ENCODE measurements around the gene ANO4.
"Not testable (repeated sequence)": the region's sequence is repeated elsewhere in the genome, so short reads cannot be mapped to it uniquely, and the experiment has no call there.

ANO4 gene

GRCh38 chr12:100980856-100981255 lies 186.3 kb downstream of the ANO4 start:
- no peak overlapping the region for H3K4me2 ChIP-seq

DNA sequence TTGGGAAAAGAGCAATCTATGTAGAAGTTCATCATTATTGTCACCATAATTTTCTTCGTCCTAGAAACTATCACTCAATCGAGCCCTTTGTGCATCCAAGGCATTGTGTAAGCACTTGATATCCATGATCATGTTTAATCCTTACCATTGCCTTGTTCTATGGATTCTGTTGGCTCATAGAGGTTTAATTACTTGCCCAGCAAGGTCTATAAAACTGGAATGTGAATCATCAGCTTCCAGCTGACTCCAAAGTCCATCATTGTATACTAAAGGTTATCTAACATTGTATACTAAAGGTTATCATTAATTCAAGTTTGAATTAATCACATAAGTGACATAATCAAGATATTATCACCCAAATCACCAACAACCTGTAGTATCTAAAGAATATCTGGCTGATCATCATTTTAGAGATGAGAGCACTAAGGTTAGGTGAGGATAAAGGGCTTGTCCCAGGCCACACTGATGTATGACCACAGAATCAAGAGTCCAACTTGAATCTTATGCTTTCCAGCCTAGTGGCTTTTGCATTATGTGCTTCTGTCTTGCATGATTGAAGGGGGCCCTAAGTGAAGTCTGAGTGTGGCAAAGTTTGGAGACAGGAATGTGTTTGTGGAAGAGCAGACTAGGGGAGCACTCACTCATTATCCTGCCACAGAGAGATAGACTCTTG lies 188.1 kb downstream of the ANO4 start:
- no peak overlapping the region for H3K4me2 ChIP-seq
- H3K4me1 ChIP-seq: no peaks in the 10 kb centered on the region
- no peak overlapping the region for H3K27ac ChIP-seq
- no peaks in the 10 kb centered on the region for H3K36me3 ChIP-seq
- H3K9me3 ChIP-seq: no peaks in the 10 kb centered on the region
- no peaks in the 10 kb centered on the region for H3K27me3 ChIP-seq
- H4K20me1 ChIP-seq: no peaks in the 10 kb centered on the region
- H3K4me3 ChIP-seq: no peak overlapping the region
- no peak for TF ChIP-seq Cebpa-rat (IDR thresholded peaks at IDR 0.05)
- no peak overlapping the region for H3K9ac ChIP-seq

More at GRCh38 chr12:100980856-100981255, 186.3 kb downstream of the ANO4 start:
- Histone ChIP-seq H3K36me3 (no peaks in the 10 kb centered on the region), H3K27me3 (no peaks in the 10 kb centered on the region), H3K9me3 (no peaks in the 10 kb centered on the region), H3K9ac (no peak overlapping the region), H3K4me3 (no peak overlapping the region), H4K20me1 (no peaks in the 10 kb centered on the region), H3K4me1 (no peaks in the 10 kb centered on the region), H3K27ac (no peak overlapping the region)
- TF ChIP-seq Cebpa-rat (IDR thresholded peaks at IDR 0.05): no peak

GRCh38 chr12:100984796-100985195 lies 190.2 kb downstream of the ANO4 start:
- no peak for TF ChIP-seq Cebpa-rat (IDR thresholded peaks at IDR 0.05)
- H3K4me1 ChIP-seq: peaks cover 12% of the 10 kb centered on the region
- no peak overlapping the region for H3K27ac ChIP-seq
- H3K27me3 ChIP-seq: no peaks in the 10 kb centered on the region
- no peaks in the 10 kb centered on the region for H4K20me1 ChIP-seq
- no peaks in the 10 kb centered on the region for H3K36me3 ChIP-seq
- no peaks in the 10 kb centered on the region for H3K9me3 ChIP-seq
- no peak overlapping the region for H3K9ac ChIP-seq
- no peak overlapping the region for H3K4me2 ChIP-seq
- no peak overlapping the region for H3K4me3 ChIP-seq

- Histone ChIP-seq H3K4me2 (no peak overlapping the region), H3K4me3 (no peak overlapping the region), H3K9me3 (no peaks in the 10 kb centered on the region), H3K27me3 (no peaks in the 10 kb centered on the region), H3K9ac (no peak overlapping the region), H3K4me1 (peaks cover 12% of the 10 kb centered on the region), H4K20me1 (no peaks in the 10 kb centered on the region), H3K36me3 (no peaks in the 10 kb centered on the region), H3K27ac (no peak overlapping the region)
- no peak for TF ChIP-seq Cebpa-rat (IDR thresholded peaks at IDR 0.05)
These were observed 192.3 kb downstream of the ANO4 start for GRCh38 chr12:100986595-100987547.

GRCh38 chr12:100987552-100988521 lies 193.3 kb downstream of the ANO4 start:
- Histone ChIP-seq H3K4me3 (no peak overlapping the region), H3K36me3 (no peaks in the 10 kb centered on the region), H4K20me1 (no peaks in the 10 kb centered on the region), H3K9me3 (no peaks in the 10 kb centered on the region), H3K27me3 (no peaks in the 10 kb centered on the region), H3K9ac (no peak overlapping the region), H3K27ac (no peak overlapping the region), H3K4me1 (peaks cover 12% of the 10 kb centered on the region), H3K4me2 (peak overlapping the region; percentile 40)
- TF ChIP-seq Cebpa-rat (IDR thresholded peaks at IDR 0.05): no peak

GRCh38 chr12:100989509-100989908 lies 194.9 kb downstream of the ANO4 start:
- H3K36me3 ChIP-seq, H3K4me2 ChIP-seq, H4K20me1 ChIP-seq, H3K27me3 ChIP-seq, H3K27ac ChIP-seq, H3K4me3 ChIP-seq, H3K9ac ChIP-seq, H3K9me3 ChIP-seq: not testable (repeated sequence)
- peaks cover 12% of the 10 kb centered on the region for H3K4me1 ChIP-seq

- H3K4me3 ChIP-seq: no peak overlapping the region
- no peak for TF ChIP-seq Cebpa-rat (IDR thresholded peaks at IDR 0.05)
- no peaks in the 10 kb centered on the region for H3K27me3 ChIP-seq
- peaks cover 12% of the 10 kb centered on the region for H3K4me1 ChIP-seq
- H3K4me2 ChIP-seq: no peak overlapping the region
- no peak overlapping the region for H3K9ac ChIP-seq
- H3K9me3 ChIP-seq: no peaks in the 10 kb centered on the region
- no peaks in the 10 kb centered on the region for H4K20me1 ChIP-seq
- no peak overlapping the region for H3K27ac ChIP-seq
- no peaks in the 10 kb centered on the region for H3K36me3 ChIP-seq
These were observed 196.5 kb downstream of the ANO4 start for GRCh38 chr12:100991102-100991501.

DNA sequence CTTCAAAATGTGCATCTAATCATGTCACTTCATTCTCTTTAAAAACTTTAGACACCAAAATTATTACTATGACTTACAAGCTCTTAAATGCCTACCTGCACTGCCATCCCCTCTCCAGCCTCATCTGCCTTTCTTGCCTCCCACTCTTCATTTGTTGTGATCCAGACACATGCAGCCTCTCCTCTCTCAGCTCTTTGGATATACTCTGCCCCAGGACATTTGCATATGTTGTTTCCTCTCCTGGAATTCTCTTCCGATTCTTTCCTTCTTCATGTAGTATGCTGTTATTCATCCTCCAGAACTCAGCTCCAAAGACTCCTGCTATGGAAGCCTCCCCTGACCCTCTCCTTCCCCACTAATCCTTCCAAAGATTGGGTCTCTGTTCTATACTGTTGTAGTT lies 197.6 kb downstream of the ANO4 start:
- H3K4me1 ChIP-seq: peaks cover 12% of the 10 kb centered on the region
- TF ChIP-seq Cebpa-rat (IDR thresholded peaks at IDR 0.05): no peak

DNA sequence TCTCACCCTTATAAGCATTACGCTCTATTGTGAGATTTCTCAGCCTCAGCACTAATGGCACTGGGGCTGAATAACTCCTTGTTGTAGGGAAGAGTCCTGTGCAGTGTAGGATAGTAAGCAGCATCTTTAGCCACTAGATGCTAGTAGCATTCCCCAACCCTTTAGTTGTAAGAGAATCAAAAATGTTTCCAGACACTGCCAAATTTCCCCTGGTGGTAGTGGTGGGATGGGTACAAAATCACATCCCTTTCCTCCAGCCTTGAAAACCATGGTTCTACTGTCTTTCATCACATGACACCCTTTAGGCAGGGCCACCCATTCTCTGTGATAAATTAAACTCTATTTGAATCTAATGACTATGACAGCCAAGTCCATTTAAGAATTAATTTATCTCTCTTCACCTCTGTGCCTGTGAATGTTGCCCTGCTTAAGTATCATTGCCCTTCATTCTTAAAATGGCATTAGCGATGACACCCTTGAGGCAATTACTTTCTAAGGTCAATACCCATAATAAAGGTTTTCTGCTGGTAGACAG lies 199.4 kb downstream of the ANO4 start:
- Histone ChIP-seq H3K36me3 (no peaks in the 10 kb centered on the region), H3K27ac (no peak overlapping the region), H3K9me3 (no peaks in the 10 kb centered on the region), H3K27me3 (no peaks in the 10 kb centered on the region), H3K4me3 (no peak overlapping the region), H3K4me2 (no peak overlapping the region), H3K4me1 (peaks cover under 1% of the 10 kb centered on the region; the same call in 1 of the 2 replicates), H4K20me1 (no peaks in the 10 kb centered on the region), H3K9ac (no peak overlapping the region)
- no peak for TF ChIP-seq Cebpa-rat (IDR thresholded peaks at IDR 0.05)

More for the DNA sequence above, 197.6 kb downstream of the ANO4 start:
- Histone ChIP-seq H3K4me2 (no peak overlapping the region), H4K20me1 (no peaks in the 10 kb centered on the region), H3K9me3 (no peaks in the 10 kb centered on the region), H3K27me3 (no peaks in the 10 kb centered on the region), H3K4me3 (no peak overlapping the region), H3K36me3 (no peaks in the 10 kb centered on the region), H3K27ac (no peak overlapping the region), H3K9ac (no peak overlapping the region)
